GM19043 (cell line): ENCODE data around the gene GOLGA8M.
"Not testable (repeated sequence)": the region's sequence is repeated elsewhere in the genome, so short reads cannot be mapped to it uniquely, and the experiment has no call there.

ENCODE experiments used
- ATAC-seq: cut with Tn5 transposase; IDR thresholded peaks from one replicate; pipeline ENCODE4 v1.9.1; 2021; ENCODE audit warnings: low read depth; ENCODE audit not compliant: unreplicated experiment

GOLGA8M gene

DNA sequence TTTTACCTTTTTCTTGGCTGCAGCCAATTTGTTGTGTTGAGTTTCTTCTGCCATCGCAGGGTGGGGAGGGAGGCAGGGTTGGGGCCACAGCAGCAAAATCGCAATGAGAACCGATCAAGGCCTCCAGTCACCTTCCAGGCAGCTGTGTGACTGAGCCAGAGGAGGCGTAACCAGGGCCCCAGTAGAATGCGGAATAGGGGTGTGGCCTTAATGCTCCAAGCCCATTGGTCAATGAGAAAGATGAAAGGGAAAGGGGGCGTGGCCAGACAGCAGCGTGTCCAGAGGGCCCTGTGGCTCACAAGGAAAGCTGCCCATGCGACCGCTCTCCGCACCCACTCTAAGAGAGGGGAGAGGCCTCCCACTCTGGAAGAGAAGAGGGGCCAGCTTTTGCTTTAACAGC, at the start of gene GOLGA8M:
GOLGA8M (minus strand) TSS at position 152 of the 400 bp plus-strand sequence; CDS start at position 54, 98 bp downstream.
- not testable (repeated sequence) for ATAC-seq

DNA sequence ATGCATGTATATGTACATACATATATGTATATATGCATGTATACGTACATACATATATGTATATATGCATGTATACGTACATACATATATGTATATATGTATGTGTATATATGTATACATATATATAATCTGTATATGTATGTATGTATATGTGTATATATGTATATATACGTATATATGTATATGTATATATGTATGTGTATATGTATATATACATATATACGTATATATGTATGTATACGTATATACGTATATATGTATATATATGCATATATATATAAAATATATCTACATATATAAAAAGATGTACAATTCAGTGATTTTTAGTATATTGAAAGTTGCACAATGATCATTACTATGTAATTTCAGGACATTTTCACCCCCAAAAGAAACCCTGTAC, 30.7 kb upstream of the GOLGA8M start:
- not testable (repeated sequence) for ATAC-seq

DNA sequence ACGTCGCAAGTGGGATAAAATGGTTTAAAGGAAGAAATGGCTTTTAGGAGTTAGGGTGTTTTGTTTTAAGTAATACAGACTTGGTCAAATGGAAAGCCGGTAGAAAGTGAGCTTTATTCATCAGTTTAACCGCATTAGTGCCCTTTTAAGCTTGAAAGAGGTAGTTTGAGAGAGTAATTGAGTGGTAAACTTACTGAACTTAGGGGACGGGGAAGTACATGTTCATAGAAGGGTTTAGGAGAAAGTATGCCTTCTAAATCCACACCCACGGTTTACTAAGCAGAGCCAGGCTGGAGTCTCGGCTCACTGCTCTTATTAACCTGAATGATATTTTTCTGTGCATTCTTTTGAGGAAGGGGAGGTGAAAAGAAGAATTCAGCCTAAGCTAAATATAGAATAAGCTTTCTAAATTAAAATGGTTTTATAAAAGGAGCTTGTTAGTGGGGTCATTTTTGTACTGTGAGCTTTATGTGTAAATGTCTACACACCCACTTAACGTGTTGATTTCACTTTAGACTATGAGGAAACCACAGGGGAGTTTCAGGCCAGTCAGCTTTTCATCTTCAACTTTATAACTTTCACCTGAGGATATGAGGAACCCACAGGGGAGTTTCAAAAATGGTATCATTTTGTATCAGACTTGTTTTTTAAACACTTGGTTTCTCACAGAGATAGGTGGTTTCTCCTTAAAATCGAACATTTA, 26.5 kb upstream of the GOLGA8M start:
- ATAC-seq: not testable (repeated sequence)

- ATAC-seq: not testable (repeated sequence)
These were observed 26.0 kb upstream of the GOLGA8M start for GRCh38 chr15:28738200-28738561.

DNA sequence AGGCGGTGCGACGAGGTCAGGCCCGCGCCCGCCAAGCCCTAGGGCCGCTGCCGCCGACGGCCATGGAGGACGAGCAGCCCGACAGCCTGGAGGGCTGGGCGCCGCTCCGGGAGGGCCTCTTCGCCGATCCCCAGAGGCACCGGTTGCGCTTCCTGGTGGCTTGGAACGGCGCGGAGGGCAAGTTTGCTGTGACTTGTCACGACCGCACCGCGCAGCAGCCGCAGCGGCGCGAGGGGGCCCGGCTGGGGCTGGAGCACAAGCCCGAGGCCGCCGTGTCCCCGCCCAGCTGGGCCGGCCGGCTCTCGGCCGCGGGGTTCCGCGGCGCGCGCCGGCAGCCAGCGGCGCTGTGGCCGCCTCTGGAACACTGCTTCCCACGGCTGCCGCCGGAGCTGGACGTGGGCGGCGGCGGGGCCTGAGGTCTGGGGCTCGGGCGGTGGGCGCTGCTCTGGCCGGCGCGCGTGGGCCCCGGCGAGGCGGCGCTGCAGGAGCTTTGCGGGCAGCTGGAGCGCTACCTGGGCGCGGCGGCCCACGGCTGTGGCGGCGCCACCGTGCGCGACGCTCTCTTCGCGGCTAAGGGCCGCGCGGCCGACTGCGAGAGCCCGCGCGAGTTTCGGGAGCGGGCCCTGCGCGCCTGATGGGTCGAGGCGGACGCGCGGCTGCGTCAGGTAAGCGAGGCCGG, 25.4 kb upstream of the GOLGA8M start:
- peak; percentile 50 for ATAC-seq

GRCh38 chr15:28728061-28728460, 15.8 kb upstream of the GOLGA8M start:
- ATAC-seq: not testable (repeated sequence)

DNA sequence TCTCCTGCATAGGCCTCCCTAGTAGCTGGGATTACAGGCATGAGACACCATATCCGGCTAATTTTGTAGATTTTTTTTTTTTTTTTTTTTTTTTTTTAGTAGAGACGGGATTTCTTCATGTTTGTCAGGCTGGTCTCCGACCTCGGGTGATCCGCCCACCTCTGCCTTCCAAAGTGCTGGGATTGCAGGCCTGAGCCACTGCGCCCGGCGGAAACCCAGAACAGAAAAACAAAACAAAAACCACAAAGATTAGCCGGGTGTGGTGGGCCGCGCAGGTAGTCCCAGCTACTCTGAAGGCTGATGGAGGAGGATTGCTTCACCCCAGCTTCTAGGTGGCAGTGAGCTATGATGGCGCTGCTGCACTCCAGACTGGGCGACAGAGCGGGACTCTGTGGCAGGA, 14.8 kb upstream of the GOLGA8M start:
- not testable (repeated sequence) for ATAC-seq

- no peak for ATAC-seq
These were observed 13.9 kb upstream of the GOLGA8M start for GRCh38 chr15:28726102-28726501.

- no peak for ATAC-seq
These were observed 13.3 kb upstream of the GOLGA8M start for GRCh38 chr15:28725556-28725955.

GRCh38 chr15:28723986-28724385, 11.8 kb upstream of the GOLGA8M start:
- not testable (repeated sequence) for ATAC-seq

DNA sequence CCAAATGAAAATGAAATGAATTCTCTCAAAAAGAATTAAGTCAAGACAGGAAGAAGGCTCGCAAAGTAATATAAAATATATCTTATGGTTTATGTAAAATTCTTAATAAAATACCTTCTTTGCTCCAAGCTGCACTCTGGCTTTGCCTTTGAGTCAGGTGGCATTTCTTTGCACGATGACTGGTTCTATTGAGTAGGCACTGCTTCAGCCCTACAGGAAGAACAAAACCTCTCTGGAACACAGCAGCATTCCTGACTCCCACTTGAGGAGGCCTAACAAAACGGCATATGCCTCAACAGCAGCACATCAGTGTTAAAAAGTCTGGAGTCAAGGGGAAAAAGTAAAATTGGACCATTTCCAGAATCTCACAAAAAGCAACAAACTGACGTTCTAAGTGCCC, 7.4 kb upstream of the GOLGA8M start:
- ATAC-seq: not testable (repeated sequence)

GRCh38 chr15:28718576-28718975, 6.4 kb upstream of the GOLGA8M start:
- ATAC-seq: not testable (repeated sequence)

DNA sequence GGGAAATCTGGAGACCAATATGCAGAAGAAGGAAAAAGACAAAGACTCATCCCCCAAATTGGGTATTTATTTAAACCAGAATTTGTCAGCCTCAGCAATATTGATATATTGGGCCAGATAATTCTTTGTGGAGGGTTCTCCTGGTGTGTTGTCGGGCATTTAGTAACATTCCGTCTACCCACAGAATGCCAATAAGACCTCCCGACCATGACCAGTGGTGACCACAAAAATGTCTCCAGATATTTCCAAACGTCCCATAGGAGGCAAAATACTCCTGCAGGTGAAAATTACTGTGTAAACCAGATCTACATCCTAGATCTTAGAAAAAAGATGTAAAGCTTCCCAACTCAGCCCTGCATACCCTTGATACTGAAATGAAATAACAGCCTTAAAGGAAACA, 2.0 kb upstream of the GOLGA8M start:
- ATAC-seq: not testable (repeated sequence)

- not testable (repeated sequence) for ATAC-seq
These were observed 8.3 kb downstream of the GOLGA8M start for GRCh38 chr15:28703927-28704326.

DNA sequence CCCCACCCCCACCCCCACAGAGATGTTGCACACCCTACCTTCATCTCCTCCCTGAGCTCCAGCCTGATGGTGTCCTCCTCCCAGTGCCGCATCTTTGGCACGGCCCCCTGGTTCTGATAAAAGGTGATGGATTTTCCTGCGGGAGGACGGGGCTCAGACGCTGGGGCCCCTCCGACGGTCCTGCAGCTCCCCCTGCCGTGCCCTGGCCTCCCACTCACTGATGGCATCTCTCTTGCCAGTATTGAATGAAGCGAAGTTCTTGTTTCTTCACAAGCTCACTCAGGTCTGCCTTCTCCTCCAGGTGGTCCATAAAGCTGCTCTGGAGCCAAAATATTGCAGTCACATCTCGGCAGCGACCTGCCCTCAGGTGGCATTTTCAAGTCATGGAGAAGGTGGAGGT, 9.8 kb downstream of the GOLGA8M start:
- not testable (repeated sequence) for ATAC-seq

- ATAC-seq: not testable (repeated sequence)
These were observed 18.0 kb downstream of the GOLGA8M start for GRCh38 chr15:28694006-28694751.

GRCh38 chr15:28693021-28693420, 19.2 kb downstream of the GOLGA8M start:
- not testable (repeated sequence) for ATAC-seq

- not testable (repeated sequence) for ATAC-seq
These were observed 38.7 kb downstream of the GOLGA8M start for GRCh38 chr15:28673533-28673932.

GRCh38 chr15:28672122-28672521, 40.1 kb downstream of the GOLGA8M start:
- not testable (repeated sequence) for ATAC-seq

- ATAC-seq: not testable (repeated sequence)
These were observed 45.8 kb downstream of the GOLGA8M start for GRCh38 chr15:28666402-28666801.

DNA sequence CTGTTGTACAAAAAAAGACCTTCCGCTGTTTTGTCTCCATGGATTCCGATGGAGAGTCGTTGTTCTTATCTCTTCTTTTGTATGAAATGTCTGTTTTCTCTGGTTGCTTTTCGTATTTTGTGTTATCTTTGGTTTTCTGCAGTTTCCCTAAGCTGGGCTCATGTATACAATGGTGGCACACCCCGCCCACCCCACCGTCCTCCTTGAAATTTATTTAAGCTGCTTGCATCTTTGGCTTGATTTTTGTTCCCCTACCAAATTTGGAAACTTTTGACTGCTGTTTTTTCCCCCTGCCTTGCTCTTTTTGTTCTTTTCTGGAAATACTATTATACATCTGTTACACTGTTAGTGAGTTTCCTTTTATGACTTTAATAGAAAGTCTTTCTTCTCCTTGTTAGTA, 47.6 kb downstream of the GOLGA8M start:
- not testable (repeated sequence) for ATAC-seq
